ENCODE results near the gene KRTAP5-8.

GRCh38 chr11:71518506-71519471 lies 19.0 kb upstream of the KRTAP5-8 start:
- TF ChIP-seq, protein P1, sequence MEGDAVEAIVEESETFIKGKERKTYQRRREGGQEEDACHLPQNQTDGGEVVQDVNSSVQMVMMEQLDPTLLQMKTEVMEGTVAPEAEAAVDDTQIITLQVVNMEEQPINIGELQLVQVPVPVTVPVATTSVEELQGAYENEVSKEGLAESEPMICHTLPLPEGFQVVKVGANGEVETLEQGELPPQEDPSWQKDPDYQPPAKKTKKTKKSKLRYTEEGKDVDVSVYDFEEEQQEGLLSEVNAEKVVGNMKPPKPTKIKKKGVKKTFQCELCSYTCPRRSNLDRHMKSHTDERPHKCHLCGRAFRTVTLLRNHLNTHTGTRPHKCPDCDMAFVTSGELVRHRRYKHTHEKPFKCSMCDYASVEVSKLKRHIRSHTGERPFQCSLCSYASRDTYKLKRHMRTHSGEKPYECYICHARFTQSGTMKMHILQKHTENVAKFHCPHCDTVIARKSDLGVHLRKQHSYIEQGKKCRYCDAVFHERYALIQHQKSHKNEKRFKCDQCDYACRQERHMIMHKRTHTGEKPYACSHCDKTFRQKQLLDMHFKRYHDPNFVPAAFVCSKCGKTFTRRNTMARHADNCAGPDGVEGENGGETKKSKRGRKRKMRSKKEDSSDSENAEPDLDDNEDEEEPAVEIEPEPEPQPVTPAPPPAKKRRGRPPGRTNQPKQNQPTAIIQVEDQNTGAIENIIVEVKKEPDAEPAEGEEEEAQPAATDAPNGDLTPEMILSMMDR (IDR thresholded peaks at IDR 0.05) = no peak
- no peak for TF ChIP-seq POLR2A (IDR thresholded peaks at IDR 0.05)

All from esophagus squamous epithelium (tissue), 4 donors.